Right ventricle myocardium superior (tissue), 1 donor: ENCODE measurements around the gene CRIM1. TPM values are rescaled to one million over a fixed set of nuclear protein-coding genes. Genes with fewer than 3 reads are reported as not detected.

Source experiments
- ATAC-seq: fragments of 200-7000 bp; cut with Tn5 transposase; one replicate; pipeline ENCODE4 v1.9.1; 2020; ENCODE audit warnings: mild to moderate bottlenecking; ENCODE audit not compliant: poor library complexity
- DNase-seq: peaks from one replicate; pipeline ENCODE4 v3.0.0-alpha.2; 2020
- intact Hi-C: fragments of 100-400 bp; cut with DNase I; formaldehyde crosslinking; loops from one replicate; pipeline ENCODE4 v1.11.2; 2022
- total RNA-seq: library from RNA; stranded (reverse); fragmentation: NEBNext Ultra II Directional; extraction: Animal tissue kit (Norgen Biotek cat#: 25700); gene quantifications from one replicate; pipeline ENCODE4 v1.2.1, GENCODE V29; 2021
- donor health status: DM: no; HTN: yes; CAD: no; lungs with severe emphysema.

CRIM1 gene
- total RNA-seq, 1 donor from 2014 or later = 17.2 TPM

DNA sequence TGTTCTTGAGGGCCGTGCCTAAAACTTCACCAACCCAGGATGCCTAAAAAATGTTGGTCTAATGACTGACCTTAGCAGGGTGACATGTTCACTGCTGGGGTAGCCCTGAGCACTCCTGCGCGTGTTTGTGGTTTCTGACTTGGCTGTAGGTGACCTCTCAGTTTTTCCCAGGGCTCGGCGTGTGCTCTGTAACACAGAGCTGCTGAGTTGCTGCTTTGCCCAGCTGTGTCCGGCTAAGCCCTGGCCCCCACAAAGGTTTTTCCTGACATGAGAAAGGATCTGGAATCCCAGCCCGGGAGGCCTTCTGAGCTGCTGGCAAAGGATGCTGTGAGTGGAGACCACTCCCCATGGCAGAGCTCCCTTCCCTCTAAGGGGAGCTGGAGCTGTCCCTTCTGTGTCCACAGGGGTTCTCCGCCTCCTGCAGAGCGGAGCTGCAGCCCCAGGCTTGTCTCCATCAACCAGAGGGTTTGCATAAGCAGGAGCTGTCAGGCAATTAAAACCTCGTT, 52.7 kb downstream of the CRIM1 start:
- ATAC-seq (peak; percentile 62), DNase-seq (peak; percentile 38)
- intact Hi-C loops = no loop called here

DNA sequence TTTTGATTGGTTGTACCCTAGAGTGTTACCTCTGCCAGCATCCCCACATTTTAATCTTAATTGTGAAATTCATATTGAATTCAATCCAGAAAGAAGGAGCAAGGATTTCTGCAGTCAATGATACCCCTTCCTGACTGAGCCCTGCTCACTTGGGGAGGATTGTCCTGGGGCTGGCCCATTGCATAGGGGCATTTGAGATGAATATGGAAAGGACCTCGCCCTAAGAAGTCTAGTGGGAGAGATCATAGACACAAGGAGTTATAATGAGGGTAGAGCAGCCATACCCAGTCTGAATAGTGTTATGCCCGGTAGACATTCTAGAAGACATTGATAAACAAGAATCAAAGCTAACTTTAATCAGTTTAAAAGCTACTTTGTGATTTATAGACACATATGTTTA, 53.8 kb downstream of the CRIM1 start:
- intact Hi-C loops = no loop called here
- DNase-seq = no peak
- no peak for ATAC-seq

DNA sequence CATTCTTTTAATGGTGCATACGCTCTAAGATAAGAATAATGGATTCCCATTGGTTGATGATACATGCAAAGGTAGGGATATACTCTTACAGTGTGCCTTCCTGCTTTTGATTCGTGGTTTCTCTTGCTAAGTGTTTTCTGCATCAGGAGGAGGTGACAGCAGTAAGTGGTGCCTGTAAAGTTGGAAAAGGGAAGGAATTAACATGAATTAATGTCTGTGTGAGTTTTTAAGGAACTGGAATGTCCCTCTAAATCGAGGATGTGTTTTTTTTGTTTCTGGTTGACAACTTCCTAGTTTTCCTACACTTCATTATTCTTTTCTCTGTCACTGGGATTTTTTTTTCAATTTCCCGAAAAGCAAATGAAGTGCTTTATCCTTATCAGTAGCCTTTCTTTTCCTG, 54.4 kb downstream of the CRIM1 start:
- intact Hi-C loops = loop anchor here (10.0 kb wide), 1 partner anchor 45 kb away; no protein-coding TSS in a partner anchor
- ATAC-seq (no peak), DNase-seq (no peak)

DNA sequence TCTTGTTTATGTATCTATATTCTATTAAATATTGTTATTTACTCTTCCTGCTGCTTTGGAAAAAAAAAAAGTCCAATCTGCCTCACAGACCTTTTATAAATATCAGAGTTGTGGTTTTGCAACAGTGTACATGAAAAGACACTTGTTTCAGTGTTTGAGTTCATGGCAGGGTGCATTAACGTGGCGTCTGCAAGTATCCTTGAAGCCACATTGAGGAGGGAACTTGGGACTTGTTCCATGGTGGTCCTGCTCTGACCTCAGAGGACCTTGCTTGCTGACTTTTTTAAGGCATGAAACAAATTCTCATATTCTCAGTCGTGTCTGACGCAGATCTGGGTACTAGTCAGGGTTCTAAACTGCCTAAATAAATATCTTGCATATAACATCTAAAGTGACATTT, 55.1 kb downstream of the CRIM1 start:
- DNase-seq = no peak
- intact Hi-C loops = loop anchor here (10.0 kb wide), 1 partner anchor 46 kb away; no protein-coding TSS in a partner anchor
- no peak for ATAC-seq

DNA sequence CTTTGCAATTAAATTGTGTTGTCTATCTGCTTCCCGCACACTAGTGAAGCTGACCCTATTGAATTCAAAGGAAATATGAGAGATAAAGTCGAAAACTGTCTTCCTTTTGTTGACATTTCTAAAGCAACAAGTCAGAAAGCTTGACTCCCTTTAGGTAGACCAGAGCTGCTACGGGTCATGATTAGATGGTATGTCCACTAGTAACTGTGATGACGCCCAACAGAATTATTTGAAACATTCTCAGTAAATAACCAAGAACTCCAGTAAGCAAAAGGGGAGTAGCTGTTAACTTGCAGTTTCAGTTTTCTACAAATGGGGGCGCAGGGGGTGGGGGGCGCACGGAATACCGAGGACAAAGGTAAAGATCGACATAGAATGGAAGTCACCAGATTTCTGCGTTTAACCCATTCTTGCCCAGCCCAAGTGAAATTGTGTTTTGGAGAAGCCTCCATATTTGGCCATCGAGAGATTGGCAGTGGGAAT, 56.4 kb downstream of the CRIM1 start:
- DNase-seq = no peak
- ATAC-seq = no peak
- intact Hi-C loops = loop anchor here (10.0 kb wide), 1 partner anchor 47 kb away; no protein-coding TSS in a partner anchor

DNA sequence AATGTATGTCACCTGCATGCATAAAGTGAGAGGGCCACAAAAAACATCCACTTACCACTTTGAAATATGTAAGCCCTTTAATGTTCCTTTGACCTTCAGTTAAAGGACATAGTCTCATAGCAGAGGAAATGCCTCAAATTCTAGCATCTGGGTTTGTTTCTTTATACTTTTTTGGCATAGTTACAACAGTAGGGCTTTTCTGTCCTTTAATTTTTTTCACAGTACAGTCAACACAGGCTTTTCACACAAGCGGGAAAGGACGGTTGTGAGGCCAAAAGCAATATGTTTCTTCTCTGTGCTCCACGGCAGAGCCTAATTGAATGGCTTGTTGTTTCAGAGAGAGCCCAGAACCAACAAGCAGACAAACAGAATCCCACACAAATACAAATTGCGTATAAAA, 57.6 kb downstream of the CRIM1 start:
- no peak for DNase-seq
- ATAC-seq = no peak
- intact Hi-C loops = loop anchor here (10.0 kb wide), 1 partner anchor 48 kb away; no protein-coding TSS in a partner anchor

DNA sequence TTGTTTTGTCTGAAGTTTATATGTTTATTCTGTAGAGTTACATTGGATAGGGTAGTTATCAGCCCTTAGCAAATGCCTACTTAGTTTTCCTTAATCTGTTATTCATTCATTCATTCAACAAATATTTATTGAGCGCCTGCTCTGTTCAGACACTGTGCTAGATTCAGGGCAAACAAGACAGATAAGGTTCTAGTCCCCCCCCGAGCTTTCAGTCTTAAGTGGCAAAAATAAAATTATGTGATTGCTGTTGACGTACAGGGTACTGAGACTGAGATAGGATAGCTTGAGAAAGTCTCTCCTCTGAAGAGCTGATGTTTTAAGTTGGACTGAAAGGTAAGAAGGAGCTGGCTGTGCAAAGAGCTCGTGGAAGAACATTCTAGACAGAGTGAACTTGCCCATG, 58.7 kb downstream of the CRIM1 start:
- intact Hi-C loops = loop anchor here (10.0 kb wide), 1 partner anchor 50 kb away; no protein-coding TSS in a partner anchor

DNA sequence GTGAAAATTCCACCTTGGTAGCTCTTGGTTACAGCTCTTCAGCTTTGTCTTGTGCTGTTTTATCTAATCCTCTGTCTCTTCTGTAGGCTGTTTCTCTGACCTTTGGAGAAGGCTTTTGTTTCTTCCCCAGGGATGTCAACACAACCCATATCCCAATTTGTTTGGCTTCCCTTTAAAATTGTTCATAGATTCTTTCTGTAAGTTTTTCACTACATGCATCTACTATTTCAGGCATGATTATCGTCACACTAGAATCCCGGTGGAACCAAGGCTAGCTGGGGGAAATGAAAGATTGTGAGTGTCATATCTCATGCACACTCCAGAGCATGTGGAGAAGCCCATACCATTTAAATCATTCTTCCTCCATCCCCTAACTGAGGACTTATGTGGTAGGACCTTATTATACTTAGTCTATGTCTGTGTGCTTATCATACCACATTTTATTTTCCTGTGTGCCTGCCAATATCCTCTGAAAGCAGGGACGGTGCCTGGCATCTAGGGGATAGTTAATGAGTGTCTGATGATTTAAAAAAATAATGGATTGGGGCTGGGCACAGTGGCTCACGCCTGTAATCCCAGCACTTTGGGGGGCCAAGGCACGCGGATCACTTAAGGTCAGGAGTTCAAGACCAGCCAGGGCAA, 59.9 kb downstream of the CRIM1 start:
- ATAC-seq = peak; percentile 39
- intact Hi-C loops = loop anchor here (10.0 kb wide), 1 partner anchor 51 kb away; no protein-coding TSS in a partner anchor

More for the DNA sequence above, 58.7 kb downstream of the CRIM1 start:
- DNase-seq (no peak), ATAC-seq (no peak)

DNA sequence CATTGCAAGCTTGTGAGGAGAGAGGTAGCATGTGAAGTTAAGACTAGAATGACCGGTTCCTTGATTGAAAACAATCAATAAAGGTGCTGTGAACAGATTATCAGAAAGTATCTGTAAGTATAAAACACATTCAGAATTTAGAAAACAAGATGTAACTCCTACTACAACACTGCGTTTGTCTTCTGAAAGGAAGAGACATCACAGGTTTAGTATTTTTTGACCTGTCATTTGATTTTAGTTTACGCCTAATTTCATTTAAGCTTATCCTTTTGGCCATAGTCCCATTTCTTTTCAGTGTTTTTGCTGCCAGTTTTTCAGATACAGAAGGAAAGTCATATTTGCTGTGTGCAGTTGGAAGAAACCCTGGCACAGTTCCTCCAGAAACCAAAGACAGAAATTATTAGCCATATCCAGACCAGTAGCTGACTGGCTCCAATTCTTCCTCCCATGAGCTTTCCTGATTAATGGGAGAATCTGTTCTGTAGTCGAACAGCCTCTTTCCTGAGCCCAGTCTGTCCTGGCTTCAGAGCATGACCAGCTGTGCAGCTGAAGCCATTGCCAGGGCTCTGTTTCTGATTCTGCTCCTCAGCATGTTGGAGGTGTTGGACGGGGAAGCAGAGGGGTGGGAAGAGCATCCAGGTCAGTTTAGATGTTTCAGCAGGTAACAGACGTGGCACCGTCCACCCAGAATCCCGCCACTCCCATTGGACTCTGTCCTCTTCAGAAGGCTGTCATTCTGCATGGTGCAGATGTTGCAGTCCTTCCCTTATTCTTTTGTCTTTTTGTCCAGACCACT, 61.0 kb downstream of the CRIM1 start:
- peak; percentile 58 for DNase-seq
- peak; percentile 79 for ATAC-seq
- intact Hi-C loops = loop anchor here (10.0 kb wide), 1 partner anchor 52 kb away; no protein-coding TSS in a partner anchor

More for the DNA sequence above, 59.9 kb downstream of the CRIM1 start:
- no peak for DNase-seq

DNA sequence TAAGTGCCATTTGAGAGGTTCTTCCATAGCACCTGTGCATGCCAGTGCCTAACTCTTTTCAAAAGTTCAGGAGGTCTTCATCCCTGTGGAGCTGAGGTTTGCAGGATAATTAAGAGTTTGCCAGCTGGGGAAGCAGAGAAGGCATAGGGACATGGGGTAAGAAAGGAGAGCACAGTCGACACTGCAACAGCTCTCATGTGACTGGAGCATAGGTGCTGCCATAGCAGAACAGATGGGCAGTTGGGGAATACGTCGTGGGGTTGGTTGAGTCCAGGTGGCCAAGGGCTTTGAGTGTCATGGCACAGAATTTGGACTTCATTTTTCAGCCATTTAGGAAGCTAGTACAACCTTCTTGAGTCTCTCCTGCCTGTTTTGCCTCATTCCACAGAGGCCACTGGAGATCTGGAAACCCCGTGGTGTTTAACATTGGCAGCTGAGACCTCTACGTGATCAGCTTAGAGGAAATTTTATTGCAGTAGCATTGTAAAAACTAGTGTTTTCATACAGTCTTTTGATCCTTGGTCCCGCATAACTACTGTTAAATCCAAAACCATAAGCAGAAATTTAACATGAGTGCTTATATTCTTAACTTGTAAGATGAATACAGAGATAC, 65.1 kb downstream of the CRIM1 start:
- intact Hi-C loops = no loop called here
- no peak for DNase-seq
- no peak for ATAC-seq

DNA sequence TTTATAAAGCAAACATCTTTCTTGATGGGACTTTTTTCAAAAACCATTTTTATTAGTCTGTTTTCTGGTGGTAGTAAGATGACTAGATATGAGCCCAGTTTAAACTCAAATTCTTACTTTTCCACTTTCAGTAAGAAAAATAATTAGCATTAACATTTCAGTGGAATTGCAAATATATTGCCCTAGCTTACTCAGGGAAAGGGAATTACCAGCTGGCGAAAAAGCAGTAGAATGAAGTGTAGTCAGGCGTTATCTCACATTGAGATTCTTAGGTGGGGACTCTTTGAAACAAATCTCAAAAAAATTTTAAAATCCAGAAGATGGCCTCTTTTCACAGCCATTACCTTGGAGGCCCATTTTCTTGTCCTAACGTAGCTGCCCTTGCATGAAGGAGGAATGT, 65.8 kb downstream of the CRIM1 start:
- DNase-seq (no peak), ATAC-seq (no peak)
- intact Hi-C loops = no loop called here

DNA sequence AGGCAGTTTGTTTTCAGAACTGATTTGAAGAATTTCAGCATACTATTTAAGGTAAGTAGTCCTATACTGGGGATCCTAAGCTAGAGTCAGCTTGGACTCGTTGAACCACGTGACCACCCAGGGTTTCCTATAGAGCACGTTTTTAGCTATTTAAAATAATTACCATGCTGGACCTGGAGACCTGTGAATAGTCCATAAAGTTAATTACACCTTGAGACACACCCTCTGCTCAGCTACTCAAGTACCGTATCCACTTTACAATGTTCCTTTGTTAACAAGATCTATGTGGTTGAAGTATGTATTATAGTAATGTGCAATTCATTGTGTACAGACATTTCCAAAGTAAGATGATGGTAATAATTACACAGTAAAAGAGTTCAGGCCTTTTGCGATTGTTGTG, 67.6 kb downstream of the CRIM1 start:
- DNase-seq (no peak), ATAC-seq (no peak)
- intact Hi-C loops = no loop called here

DNA sequence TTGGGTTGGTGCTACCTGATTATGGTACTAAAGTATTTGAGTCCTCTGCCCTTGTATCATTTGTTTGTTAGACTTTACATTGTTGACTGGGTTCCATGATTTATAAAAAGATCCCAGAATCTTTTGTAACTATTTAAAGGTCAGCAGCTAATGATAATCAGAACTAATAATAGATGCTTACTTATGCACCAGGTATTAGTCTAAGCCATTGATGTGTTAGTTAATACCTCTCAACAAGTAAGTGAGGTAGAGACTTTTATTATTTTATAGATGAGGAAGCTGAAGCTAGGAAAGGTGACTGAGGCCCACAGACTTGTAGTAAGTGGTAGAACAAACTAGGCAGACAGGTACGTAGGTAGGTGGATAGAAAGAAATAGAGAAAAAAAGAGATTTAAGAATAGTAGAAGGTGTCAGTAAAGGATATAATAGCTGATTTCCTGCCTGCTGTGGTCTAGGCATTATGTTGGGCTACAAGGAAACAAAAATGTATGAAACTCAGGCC, 68.1 kb downstream of the CRIM1 start:
- DNase-seq (no peak), ATAC-seq (no peak)
- intact Hi-C loops = no loop called here

DNA sequence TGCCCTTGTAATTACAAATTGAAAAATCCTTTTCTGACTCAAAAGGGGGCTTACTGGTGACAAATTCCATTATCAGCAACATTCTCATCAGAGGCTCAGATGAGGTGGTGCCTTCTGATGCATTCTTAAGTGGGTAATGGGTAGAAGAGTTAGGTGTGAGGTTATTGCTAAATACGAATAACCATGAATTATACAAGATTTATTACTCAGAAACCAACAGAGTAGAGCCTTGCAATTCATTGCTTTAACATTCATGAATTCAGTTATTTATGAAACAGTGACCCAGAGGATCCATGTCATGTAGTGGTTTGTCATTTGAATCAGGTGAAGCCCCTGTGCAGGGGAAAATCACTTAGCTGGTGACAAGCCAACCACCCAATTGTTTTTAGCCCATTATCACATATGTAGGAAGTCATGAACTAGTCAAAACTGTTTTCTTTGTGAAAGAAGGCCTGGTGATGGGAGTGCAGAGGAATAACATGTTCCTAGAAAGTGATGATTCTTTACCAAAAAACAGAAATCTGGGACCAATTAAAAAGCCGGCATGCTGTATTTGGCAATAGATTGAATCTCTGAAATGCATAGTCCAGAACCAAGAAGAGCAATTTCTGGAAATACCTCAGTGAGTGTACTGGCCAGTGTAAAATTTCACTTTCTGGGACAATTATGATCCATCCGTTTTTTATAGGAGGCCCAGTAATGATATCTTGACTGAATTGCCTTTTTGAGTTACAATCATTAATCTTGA, 70.2 kb downstream of the CRIM1 start:
- DNase-seq (no peak), ATAC-seq (no peak)
- intact Hi-C loops = no loop called here

DNA sequence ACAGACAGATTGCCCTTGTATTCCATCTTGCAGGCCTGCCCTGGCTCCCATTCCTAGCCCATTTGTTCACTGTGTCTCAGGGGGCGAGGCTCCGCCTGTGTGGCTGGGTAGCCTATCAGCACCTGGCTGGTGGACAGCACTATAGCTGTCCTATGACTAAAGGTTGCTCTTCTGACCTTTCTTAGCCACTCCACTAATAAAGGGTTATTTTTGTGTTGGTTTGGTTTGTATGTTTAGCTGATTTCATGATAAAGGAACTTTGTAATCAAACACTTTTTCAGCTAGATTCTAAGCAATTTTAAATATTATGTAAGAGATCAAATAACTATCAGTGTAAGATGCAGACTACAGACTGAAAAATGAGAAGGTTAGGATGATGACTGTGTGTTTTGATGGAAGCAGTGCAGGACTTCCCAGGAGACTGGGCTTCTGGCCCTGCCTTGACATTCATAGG, 72.2 kb downstream of the CRIM1 start:
- intact Hi-C loops = no loop called here
- no peak for DNase-seq
- ATAC-seq = no peak

DNA sequence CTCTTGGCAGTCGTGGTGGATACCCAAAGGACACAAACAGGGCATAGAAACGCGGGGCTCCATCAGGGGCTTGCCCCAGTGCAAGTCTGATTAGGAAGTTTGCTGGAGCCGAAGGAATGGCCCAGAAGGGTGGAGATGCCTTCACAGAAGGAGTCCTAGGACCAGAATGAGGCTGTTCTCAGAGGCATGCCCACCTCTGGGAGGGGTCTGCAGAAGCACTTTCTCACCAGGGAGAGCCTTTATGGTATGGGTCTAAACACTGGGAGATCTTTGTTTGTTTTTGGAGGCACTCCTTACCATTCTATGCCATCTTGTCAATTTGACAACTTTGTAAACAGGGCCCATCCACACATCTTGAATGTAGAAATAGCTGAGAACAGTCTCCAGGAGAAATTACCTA, 75.0 kb downstream of the CRIM1 start:
- intact Hi-C loops = no loop called here
- DNase-seq = no peak
- ATAC-seq = no peak

DNA sequence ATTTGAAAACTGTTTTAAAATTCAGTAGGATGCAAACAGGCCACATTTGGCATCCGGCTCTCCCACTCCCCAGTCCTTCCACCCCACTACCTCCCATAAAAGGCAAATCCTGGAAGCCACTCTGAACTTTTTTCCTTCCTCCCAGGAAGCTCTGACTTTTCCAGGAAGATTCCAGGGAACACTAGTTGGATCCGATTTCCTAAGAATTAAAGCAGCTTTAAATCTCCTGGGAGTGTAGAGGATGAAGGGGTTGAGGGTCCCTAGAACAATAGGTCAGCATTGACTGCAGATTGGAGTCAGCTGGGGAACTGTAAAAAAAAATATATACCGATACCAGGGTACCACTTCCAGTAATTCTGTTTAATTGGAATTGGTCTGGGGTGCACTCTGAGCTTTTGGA, 76.9 kb downstream of the CRIM1 start:
- ATAC-seq = peak; percentile 20
- no peak for DNase-seq
- intact Hi-C loops = no loop called here
